ENCODE results near the gene KCTD1. TPM values are rescaled to one million over a fixed set of nuclear protein-coding genes. Genes with fewer than 3 reads are reported as not detected.

KCTD1 gene
- total RNA-seq, 4 donors from 2014 or later = 25.3 to 62.0 (median 51.3) TPM

DNA sequence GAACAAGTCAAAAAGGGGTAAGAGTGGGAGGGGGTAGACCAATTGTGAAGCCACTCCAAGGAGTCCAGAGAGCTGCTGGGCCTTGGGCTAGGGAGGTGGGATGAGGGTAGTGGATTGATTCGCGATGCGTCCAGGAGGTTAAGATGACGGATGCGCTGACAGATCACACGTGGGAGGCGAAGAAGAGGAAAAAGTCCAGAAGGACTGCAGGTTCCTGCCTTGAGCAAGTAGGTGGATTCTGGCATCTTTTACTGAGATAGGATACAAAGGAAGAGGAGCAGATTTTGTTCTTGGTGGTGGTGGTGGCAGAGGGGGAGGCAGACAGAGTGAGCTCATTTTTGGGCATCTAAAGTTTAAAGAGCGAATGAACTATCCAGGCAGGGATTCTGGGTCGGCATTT is 76.5 kb downstream of the KCTD1 start:
- DNase-seq (ENCODE audit: low spot score in 2 of 2) = no peak
- no peak overlapping the region for H3K4me3 ChIP-seq (ENCODE audit: low read depth, poor library complexity, severe bottlenecking)
- intact Hi-C loops (cut with DNase I; ENCODE audit: low total_unique reads) = no loop called here
- WGBS, 2 donors = 92 to 93% methylated on average over 9 of the region's 9 CpGs
- no peak for TF ChIP-seq CTCF (IDR thresholded peaks at IDR 0.05)
- no peak for TF ChIP-seq POLR2A (IDR thresholded peaks at IDR 0.05)

DNA sequence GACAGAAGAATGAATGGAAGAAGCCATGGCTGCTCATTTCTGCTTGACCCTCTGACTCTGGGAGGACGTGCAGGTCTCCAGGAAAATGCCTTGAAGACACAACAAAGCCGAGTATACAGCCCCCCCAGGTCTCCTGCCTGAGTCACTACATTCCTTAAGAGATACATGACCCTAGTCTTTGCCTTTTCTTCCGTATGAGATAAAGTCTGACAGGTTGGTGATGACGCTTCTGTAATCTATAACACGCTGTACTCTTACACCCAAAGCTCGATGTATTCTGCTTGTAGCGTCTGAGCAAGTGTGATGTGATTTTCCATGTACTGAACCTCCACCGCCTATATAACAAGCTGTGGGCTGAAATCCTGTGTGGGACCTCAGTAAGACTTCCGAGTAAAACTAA is 77.3 kb downstream of the KCTD1 start:
- TF ChIP-seq CTCF (IDR thresholded peaks at IDR 0.05) (no peak), POLR2A (IDR thresholded peaks at IDR 0.05) (no peak)
- no peak overlapping the region for H3K4me3 ChIP-seq (ENCODE audit: low read depth, poor library complexity, severe bottlenecking)
- no peak for DNase-seq (ENCODE audit: low spot score in 2 of 2)
- intact Hi-C loops (cut with DNase I; ENCODE audit: low total_unique reads) = no loop called here
- 89 to 91% methylated on average over 9 of the region's 9 CpGs for WGBS, 2 donors

GRCh38 chr18:26470011-26470637 is 78.2 kb downstream of the KCTD1 start:
- intact Hi-C loops (cut with DNase I; ENCODE audit: low total_unique reads) = no loop called here
- no peak overlapping the region for H3K4me3 ChIP-seq (ENCODE audit: low read depth, poor library complexity, severe bottlenecking)
- 65 to 73% methylated on average over 10 of the region's 10 CpGs for WGBS, 2 donors
- TF ChIP-seq CTCF (IDR thresholded peaks at IDR 0.05) = no peak
- no peak for TF ChIP-seq POLR2A (IDR thresholded peaks at IDR 0.05)
- no peak for DNase-seq (ENCODE audit: low spot score in 2 of 2)

DNA sequence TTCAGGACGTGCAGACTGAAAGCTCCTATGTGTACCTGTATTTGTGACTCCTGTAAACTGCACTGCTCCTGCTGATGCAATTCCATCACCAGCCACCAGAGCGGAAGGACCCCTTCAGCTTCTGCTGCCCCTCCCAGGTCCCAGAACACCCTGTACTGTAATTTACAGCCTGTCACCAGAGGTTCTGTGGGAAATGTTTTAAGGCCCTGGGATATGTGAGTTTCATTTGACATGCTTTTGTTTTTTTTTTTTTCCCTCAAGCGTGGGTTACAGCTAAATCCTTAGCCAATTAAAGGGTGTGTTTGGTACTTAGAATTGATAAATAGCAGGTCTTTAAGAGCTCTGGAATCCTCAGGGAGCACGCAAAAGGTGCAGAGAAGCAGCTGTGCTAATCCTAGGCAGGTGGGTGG is 79.4 kb downstream of the KCTD1 start:
- DNase-seq (ENCODE audit: low spot score in 2 of 2) = no peak
- 60 to 78% methylated on average over 4 of the region's 4 CpGs for WGBS, 2 donors
- TF ChIP-seq POLR2A (IDR thresholded peaks at IDR 0.05) = no peak
- TF ChIP-seq CTCF (IDR thresholded peaks at IDR 0.05) = no peak
- no peak overlapping the region for H3K4me3 ChIP-seq (ENCODE audit: low read depth, poor library complexity, severe bottlenecking)
- intact Hi-C loops (cut with DNase I; ENCODE audit: low total_unique reads) = no loop called here

GRCh38 chr18:26466026-26466425 is 82.3 kb downstream of the KCTD1 start:
- H3K4me3 ChIP-seq (ENCODE audit: low read depth, poor library complexity, severe bottlenecking) = no peak overlapping the region
- TF ChIP-seq POLR2A (IDR thresholded peaks at IDR 0.05) = no peak
- TF ChIP-seq CTCF (IDR thresholded peaks at IDR 0.05) = no peak
- DNase-seq (ENCODE audit: low spot score in 2 of 2) = no peak
- intact Hi-C loops (cut with DNase I; ENCODE audit: low total_unique reads) = no loop called here
- 95 to 99% methylated on average over 10 of the region's 10 CpGs for WGBS, 2 donors

- intact Hi-C loops (cut with DNase I; ENCODE audit: low total_unique reads) = no loop called here
- H3K4me3 ChIP-seq (ENCODE audit: low read depth, poor library complexity, severe bottlenecking) = no peak overlapping the region
- 94 to 96% methylated on average over 12 of the region's 12 CpGs for WGBS, 2 donors
- no peak for DNase-seq (ENCODE audit: low spot score in 2 of 2)
- no peak for TF ChIP-seq POLR2A (IDR thresholded peaks at IDR 0.05)
- no peak for TF ChIP-seq CTCF (IDR thresholded peaks at IDR 0.05)
These were observed 82.9 kb downstream of the KCTD1 start for GRCh38 chr18:26465431-26465830.

Data from lower leg skin (tissue), 4 donors.